Kidney tubule cell (primary cell): ENCODE measurements around the gene SUSD1.

Experiments used
- DNase-seq: peaks from one replicate; pipeline ENCODE4 v3.0.0-alpha.2; 2018; ENCODE audit warnings: low spot score

Gene SUSD1

DNA sequence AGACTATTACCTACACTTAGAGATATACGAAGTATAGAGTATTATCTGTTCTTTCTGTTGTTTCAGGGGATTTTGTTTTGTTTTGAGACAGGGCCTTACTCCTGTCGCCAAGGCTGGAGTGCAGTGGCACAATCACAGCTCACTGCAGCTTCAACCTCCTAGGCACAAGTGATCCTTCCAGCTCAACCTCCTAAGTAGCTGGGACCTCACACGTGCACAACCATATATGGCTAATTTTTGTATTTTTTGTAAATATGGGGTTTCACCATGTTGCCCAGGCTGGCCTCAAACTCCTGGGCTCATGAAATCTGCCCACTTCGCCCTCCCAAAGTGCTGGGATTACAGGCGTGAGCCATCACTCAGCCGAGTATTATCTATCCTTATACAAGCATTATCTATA, 45.9 kb downstream of the SUSD1 start:
- DNase-seq = no peak

- DNase-seq = peak; percentile 52
Observed at GRCh38 chr9:112128399-112128798, 46.7 kb downstream of the SUSD1 start.

DNA sequence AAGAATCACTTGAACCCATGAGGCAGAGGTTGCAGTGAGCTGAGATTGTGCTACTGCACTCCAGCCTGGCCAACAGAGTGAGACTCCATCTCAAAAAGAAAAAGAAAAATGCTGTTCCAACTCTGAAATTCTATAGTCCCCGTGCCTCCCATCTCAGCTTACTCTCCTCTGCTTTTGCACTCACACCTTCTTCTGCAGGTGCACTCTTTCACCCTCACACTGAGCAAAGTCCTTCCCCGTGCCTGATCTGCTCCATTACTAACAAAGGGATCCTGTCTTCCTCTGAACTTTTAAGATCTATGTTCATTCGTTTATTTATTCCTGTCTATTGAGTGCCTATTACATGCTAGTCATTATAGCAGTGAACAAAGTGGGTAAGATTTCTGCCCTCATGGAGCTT, 47.8 kb downstream of the SUSD1 start:
- DNase-seq = no peak

DNA sequence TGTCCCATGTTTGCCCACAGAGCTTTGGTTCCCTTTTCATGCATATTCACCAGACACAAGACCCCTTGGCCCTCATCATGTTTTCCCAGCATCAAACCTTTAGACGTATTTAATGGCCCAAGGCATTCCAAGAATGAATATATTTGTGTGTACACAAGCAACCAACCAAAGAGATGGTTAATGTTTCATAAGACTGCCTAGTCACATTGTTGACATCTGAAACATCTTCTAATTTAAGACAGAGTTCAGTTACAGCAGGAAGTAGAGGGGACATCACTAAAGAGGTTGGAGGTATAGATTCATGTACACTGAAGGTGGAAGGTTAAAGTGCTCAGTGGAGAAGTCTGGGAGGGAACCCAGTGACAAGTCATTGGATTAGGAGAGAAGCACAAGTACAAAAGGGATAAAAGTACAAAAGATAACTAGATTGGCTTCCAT, 49.1 kb downstream of the SUSD1 start:
- peak; percentile 94 for DNase-seq

DNA sequence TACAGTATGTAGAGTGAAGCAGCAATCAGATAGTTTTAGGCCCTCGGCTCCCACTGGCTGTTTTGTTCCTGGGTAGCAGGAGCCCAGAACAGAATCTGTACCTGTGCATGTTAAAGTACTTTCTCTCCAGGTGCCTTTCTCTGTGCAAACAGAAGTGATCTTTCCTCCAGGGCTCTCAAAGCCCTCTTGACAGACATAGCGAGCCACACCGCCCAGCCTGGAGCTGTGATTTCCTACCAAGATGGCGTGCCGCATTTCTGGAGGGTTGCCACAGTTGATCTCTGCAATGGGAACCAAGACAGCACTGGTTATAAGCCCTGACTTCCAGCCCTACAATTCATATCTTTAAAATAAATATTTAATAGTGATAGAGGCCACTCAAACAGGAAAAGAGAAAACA, 50.9 kb downstream of the SUSD1 start:
- DNase-seq = no peak

- peak; percentile 52 for DNase-seq
Observed at GRCh38 chr9:112121633-112122032, 53.5 kb downstream of the SUSD1 start.

DNA sequence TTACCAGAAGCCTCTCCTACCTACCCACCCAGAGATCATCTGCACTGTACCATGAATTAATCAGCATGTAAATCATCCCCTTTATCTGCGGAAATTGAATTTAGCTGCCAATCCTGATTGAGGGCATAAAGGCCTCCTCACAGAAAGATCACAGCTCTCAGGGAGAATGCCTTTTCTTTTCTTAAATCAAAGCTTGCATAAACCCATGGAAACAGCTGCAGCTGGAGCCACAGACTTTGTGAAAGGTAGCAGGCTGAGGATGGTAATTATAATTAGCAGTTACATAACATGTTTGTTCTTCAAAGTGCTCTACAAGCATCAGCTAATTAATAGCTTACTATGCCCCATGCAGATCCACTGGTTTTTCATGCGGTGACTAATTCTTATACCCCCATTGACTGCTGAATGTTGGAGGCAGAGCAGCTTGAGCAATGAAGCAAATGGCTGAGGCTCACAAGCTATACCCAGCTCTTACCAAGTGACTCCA, 54.6 kb downstream of the SUSD1 start:
- peak; percentile 81 for DNase-seq

GRCh38 chr9:112120030-112120341, 55.1 kb downstream of the SUSD1 start:
- peak; percentile 40 for DNase-seq

GRCh38 chr9:112119225-112120029, 55.7 kb downstream of the SUSD1 start:
- peak; percentile 99 for DNase-seq

- DNase-seq = no peak
Observed at GRCh38 chr9:112118009-112118408, 57.1 kb downstream of the SUSD1 start.

DNA sequence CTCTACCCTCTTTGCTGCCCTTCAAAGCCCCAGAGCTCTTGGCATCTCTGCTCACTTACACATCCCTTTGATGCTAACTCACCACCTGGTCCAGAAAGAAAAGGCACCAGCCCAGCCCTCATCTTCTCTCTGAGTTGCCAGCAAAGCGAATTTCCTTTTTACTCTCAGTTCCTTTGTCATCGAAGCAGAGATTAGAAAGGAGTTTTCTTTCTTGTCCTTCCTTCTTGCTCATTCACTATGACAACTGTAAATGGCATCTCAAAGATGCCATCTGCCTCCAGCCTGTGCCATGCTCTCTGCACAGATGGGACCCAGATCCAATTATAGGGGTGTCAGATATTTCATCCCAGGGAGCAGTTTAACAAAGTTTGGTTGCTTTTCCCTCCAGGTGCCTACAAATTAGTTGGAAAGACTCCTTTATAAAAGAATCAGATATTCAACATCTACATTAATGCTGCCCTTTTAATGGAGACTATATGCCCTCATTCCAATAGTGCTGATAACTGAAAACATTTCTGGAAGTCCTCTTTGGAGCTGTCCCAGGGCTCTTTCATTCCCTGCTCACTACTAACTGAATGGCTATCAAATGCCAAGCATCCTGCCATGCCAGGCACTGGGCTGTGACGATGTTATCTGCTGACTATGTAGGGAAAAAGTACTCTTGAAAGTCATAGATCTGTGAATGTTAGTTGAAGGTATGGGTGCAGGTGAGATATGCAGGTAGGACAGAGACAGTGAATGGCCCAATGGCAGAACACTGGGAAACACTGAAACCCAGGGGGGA, 58.9 kb downstream of the SUSD1 start:
- DNase-seq = peak; percentile 55

DNA sequence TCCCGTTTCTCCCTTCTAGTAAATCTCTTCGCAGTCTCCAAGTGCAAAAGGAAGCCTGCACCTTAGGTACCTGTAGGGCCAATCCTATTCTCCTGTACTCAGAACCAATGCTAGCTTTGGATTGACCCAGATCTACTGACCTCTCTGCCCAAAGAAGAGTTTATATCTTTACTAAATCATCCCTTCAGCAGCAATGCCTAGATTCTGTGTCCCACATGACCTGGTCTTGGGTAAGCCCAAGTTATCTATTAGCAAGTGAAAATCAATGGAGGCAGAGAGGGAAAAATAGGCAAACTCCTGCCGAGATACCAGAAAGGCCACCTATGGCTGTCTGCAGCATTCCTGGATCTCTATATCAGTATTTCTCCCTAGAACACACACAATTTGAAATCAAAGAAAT, 60.0 kb downstream of the SUSD1 start:
- no peak for DNase-seq

- DNase-seq = peak; percentile 91
Observed at GRCh38 chr9:112112941-112113681, 62.0 kb downstream of the SUSD1 start.

- DNase-seq = peak; percentile 93
Observed at GRCh38 chr9:112112519-112112918, 62.6 kb downstream of the SUSD1 start.

- DNase-seq = no peak
Observed at GRCh38 chr9:112111461-112111860, 63.6 kb downstream of the SUSD1 start.

DNA sequence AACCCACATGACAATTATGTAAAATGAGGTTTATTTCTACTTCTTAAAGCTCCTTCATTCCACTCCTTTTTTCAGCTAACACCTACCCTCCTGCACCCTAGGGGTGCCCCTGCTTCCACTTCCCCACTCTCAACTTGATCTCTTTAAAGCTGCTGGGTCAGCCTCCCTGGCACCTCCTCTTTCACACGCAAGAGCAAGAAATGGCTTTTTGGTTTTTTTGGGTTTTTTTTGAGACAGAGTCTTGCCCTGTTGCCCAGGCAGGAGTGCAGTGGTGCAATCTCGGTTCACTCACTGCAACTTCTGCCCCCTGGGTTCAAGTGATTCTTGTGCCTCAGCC, 64.4 kb downstream of the SUSD1 start:
- no peak for DNase-seq

- no peak for DNase-seq
Observed at GRCh38 chr9:112110094-112110776, 64.9 kb downstream of the SUSD1 start.

DNA sequence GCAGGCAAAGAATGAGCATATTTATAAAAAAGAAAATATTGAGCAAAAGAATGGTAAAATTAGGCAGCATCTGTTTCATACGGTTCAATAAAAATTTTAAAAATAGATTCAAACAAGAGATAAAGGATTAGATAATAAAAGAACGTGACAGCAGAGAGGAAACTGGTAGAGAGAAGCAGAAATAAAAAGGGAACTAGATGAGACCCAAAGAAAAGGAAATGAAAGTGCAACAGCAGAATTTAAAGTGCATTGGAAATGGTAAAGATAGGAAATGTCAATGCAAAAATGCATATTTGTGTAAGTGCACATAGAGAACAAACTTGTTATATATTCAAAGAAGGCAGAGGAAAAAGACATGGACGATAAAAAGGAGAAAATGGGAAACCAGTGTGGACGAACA, 70.2 kb downstream of the SUSD1 start:
- no peak for DNase-seq

DNA sequence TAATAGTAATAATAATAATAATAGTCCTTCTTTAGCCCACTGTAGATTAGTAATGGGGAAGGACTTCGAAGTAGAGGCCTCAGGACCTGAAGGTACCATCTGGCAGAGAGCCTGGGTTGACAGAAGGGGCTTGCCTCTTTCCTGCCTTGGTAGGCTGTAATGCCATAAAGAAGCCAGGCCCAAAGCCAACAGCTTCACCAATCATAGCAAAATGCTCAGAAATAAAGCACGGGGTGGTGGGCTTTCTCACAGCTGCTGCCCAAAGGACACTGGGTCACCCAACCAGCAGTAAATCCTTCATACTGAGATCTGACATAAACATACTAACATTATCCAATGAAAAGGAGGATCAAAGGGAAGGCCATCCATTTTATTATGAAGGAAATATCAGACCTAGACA, 70.7 kb downstream of the SUSD1 start:
- DNase-seq = no peak

- no peak for DNase-seq
Observed at GRCh38 chr9:112103405-112103804, 71.7 kb downstream of the SUSD1 start.

- peak; percentile 76 for DNase-seq
Observed at GRCh38 chr9:112097712-112098688, 77.1 kb downstream of the SUSD1 start.
